GM12878 (cell line): Measurements from ENCODE around the gene IL26. TPM values are rescaled to one million over a fixed set of nuclear protein-coding genes. Genes with fewer than 3 reads are reported as not detected.

Source experiments
- ATAC-seq: fragments of 200-7000 bp; cut with Tn5 transposase; 3 replicates; pipeline ENCODE4 v1.9.1; 2020; ENCODE audit warnings: mild to moderate bottlenecking, moderate library complexity
- BruUV-seq: library from RNA; stranded (reverse); fragments of 400-500 nt; replicated peaks from 2 replicates; lab custom pipeline; 2021; lab: Mats Ljungman, UMichigan
- CTCF ChIA-PET: fragments of 300-600 bp; sonication (Branson Sonifier 250); formaldehyde crosslinking; extraction: SDS; loops from one replicate; lab custom pipeline; 2021; ENCODE audit warnings: inconsistent platforms; lab: Yijun Ruan, JAX
- POLR2A ChIA-PET: fragments of 350-600 bp; formaldehyde crosslinking; extraction: SDS; loops from one replicate; lab custom pipeline; 2021; ENCODE audit warnings: inconsistent platforms; lab: Charles Lee
- RAD21 ChIA-PET: fragments of 300-600 bp; sonication (Branson Sonifier 250); formaldehyde crosslinking; loops from one replicate; lab custom pipeline; 2023; ENCODE audit warnings: antibody characterized with exemption; ENCODE audit not compliant: unreplicated experiment; lab: Charles Lee
- SMC1A ChIA-PET: fragments of 300-600 bp; sonication (Branson Sonifier 250); formaldehyde crosslinking; loops from one replicate; lab custom pipeline; 2023; ENCODE audit not compliant: unreplicated experiment, uncharacterized antibody; lab: Charles Lee
- DNase-seq: peaks from one replicate; pipeline ENCODE4 v3.0.0-alpha.2; 2011; ENCODE audit warnings: low read depth, low spot score
- FAIRE-seq: peaks from 3 replicates; lab custom pipeline; 2011; peaks lifted over from hg19 to GRCh38; lab: Jason Lieb, UNC
- H2AFZ ChIP-seq: 2 replicates; pipeline ENCODE4 v1.6.0; 2011; ENCODE audit warnings: low read depth, low read length, control low read depth; ENCODE audit not compliant: control insufficient read depth
- H3K27ac ChIP-seq: 2 replicates; pipeline ENCODE4 v1.5.1; 2011; ENCODE audit warnings: control low read depth; ENCODE audit not compliant: control insufficient read depth, insufficient read depth
- H3K27me3 ChIP-seq, 2 experiments: replicated peaks in 1 of 2; 2 replicates each; pipeline versions ENCODE4 v1.6.0 to v1.6.1; 2011; ENCODE audit warnings: low read length in 1 of 2; ENCODE audit not compliant: control insufficient read depth in 2 of 2, insufficient read depth in 2 of 2
- H3K36me3 ChIP-seq, 2 experiments: 2 replicates each; pipeline ENCODE4 v1.5.1; 2011; ENCODE audit warnings: low read length in 1 of 2; ENCODE audit not compliant: control insufficient read depth in 2 of 2, insufficient read depth in 2 of 2
- H3K4me1 ChIP-seq: 2 replicates; pipeline ENCODE4 v1.6.1; 2011; ENCODE audit warnings: mild to moderate bottlenecking, low read length, moderate library complexity, mixed read lengths; ENCODE audit not compliant: control insufficient read depth, insufficient read depth
- H3K4me2 ChIP-seq: 2 replicates; pipeline ENCODE4 v1.6.0; 2011; ENCODE audit warnings: control low read depth; ENCODE audit not compliant: control insufficient read depth, insufficient read depth
- H3K4me3 ChIP-seq: fragments of 200-600 bp; sonication (generic); 2 replicates; pipeline ENCODE4 v1.5.1; 2016
- H3K79me2 ChIP-seq: 2 replicates; pipeline ENCODE4 v1.6.0; 2011; ENCODE audit warnings: low read length; ENCODE audit not compliant: control insufficient read depth, insufficient read depth
- H3K9ac ChIP-seq: 2 replicates; pipeline ENCODE4 v1.8.0; 2011; ENCODE audit warnings: low read length, control low read depth, mixed read lengths; ENCODE audit not compliant: control insufficient read depth, insufficient read depth
- H3K9me3 ChIP-seq: replicated peaks from 3 replicates; pipeline ENCODE4 v1.5.1; 2011; ENCODE audit warnings: mild to moderate bottlenecking, low read length; ENCODE audit not compliant: control insufficient read depth, insufficient read depth
- H4K20me1 ChIP-seq: 2 replicates; pipeline ENCODE4 v1.6.0; 2011; ENCODE audit not compliant: control insufficient read depth, insufficient read depth
- CEBPB ChIP-seq, 2 experiments: fragments of 150-350 bp in 1 of 2; IDR thresholded peaks; 2 replicates each; pipeline ENCODE4 v1.6.1; 2012 to 2014; ENCODE audit warnings: low read depth in 2 of 2, low read length in 2 of 2, borderline replicate concordance in 1 of 2, inconsistent platforms in 1 of 2
- EGR1 ChIP-seq, 2 experiments: IDR thresholded peaks; 1 replicate in 1 of 2; 2 replicates in 1 of 2; pipeline ENCODE4 v1.6.1; 2011 to 2012; ENCODE audit warnings: low read depth in 2 of 2, low read length in 2 of 2, borderline replicate concordance in 1 of 2, mild to moderate bottlenecking in 1 of 2, moderate library complexity in 1 of 2
- ETV6 ChIP-seq, 2 experiments: fragments of 450-650 bp in 1 of 2; IDR thresholded peaks in 1 of 2; conservative IDR thresholded peaks in 1 of 2; 2 replicates each; pipeline ENCODE4 v1.6.1; 2014; ENCODE audit warnings: antibody characterized with exemption in 1 of 2, borderline replicate concordance in 1 of 2, low read depth in 1 of 2, mild to moderate bottlenecking in 1 of 2, moderate library complexity in 1 of 2
- HDGF ChIP-seq: fragments of 450-650 bp; IDR thresholded peaks from 2 replicates; pipeline ENCODE4 v1.6.1; 2016; ENCODE audit warnings: antibody characterized with exemption
- MEF2B ChIP-seq: fragments of 450-650 bp; IDR thresholded peaks from 2 replicates; pipeline ENCODE4 v1.6.1; 2018; ENCODE audit warnings: mild to moderate bottlenecking, moderate library complexity; ENCODE audit not compliant: partially characterized antibody, poor library complexity, severe bottlenecking
- NFXL1 ChIP-seq: fragments of 450-650 bp; IDR thresholded peaks from 2 replicates; pipeline ENCODE4 v1.6.1; 2017; ENCODE audit warnings: antibody characterized with exemption, mild to moderate bottlenecking, borderline replicate concordance
- PAX8 ChIP-seq: fragments of 450-650 bp; IDR thresholded peaks from 2 replicates; pipeline ENCODE4 v1.6.1; 2017; ENCODE audit warnings: mild to moderate bottlenecking, moderate library complexity
- POLR2AphosphoS2 ChIP-seq: IDR thresholded peaks from 2 replicates; pipeline ENCODE4 v1.6.1; 2011; ENCODE audit warnings: low read depth, mild to moderate bottlenecking, low read length, improper control_type of control experiment, moderate library complexity
- RAD51 ChIP-seq: fragments of 450-650 bp; IDR thresholded peaks from 2 replicates; pipeline ENCODE4 v1.6.1; 2016; ENCODE audit warnings: moderate library complexity, mild to moderate bottlenecking, inconsistent platforms
- RBBP5 ChIP-seq: fragments of 200-600 bp; sonication (generic); conservative IDR thresholded peaks from 2 replicates; pipeline ENCODE4 v1.6.1; 2016
- ZNF207 ChIP-seq: fragments of 450-650 bp; IDR thresholded peaks from 2 replicates; pipeline ENCODE4 v1.6.1; 2014; ENCODE audit warnings: antibody characterized with exemption, mild to moderate bottlenecking, borderline replicate concordance
- WGBS: methylation state at CpG from one replicate; pipeline ENCODE4 v1.1.6; 2016; ENCODE audit warnings: low lambda C conversion rate; ENCODE audit not compliant: insufficient replicate concordance, insufficient coverage; ENCODE audit errors: missing lambda C conversion rate; 5-methylcytosine and 5-hydroxymethylcytosine counted together
- in situ Hi-C: fragments of 300-500 bp; cut with MboI; formaldehyde crosslinking; loops from 9 replicates; pipeline ENCODE4 v1.14.3; 2018; ENCODE audit warnings: mixed read lengths
- intact Hi-C: fragments of 100-400 bp; cut with micrococcal nuclease; formaldehyde crosslinking; loops from one replicate; pipeline ENCODE4 v1.14.2; 2022; ENCODE audit not compliant: unreplicated experiment
- polyA plus RNA-seq, 11 experiments: library from polyadenylated mRNA; depleted of rRNA in 4 of 11; unstranded in 6 of 11; stranded (reverse) in 5 of 11; fragments of >200 nt; fragmentation: Nextera tagmentation in 4 of 11; fragmentation: Illumina TruSeq in 1 of 11; extraction: Ambion mirVana in 4 of 11; extraction: Trizol in 1 of 11; gene quantifications; 1 replicate in 1 of 11; 2 replicates in 10 of 11; pipeline versions ENCODE4 v1.2.1 to v1.2.3, GENCODE V29; 2011 to 2016; ENCODE audit warnings: inconsistent platforms in 2 of 11, missing spikeins in 2 of 11, low read depth in 1 of 11
- total RNA-seq, 4 experiments: library from RNA; depleted of rRNA in 3 of 4; stranded (reverse); fragments of >200 nt in 3 of 4; fragmentation: Illumina TruSeq in 1 of 4; extraction: Trizol in 1 of 4; gene quantifications; 2 replicates each; pipeline versions ENCODE4 v1.2.1 to v1.2.3, GENCODE V29; 2013 to 2021
- TF ChIP-seq, protein P1 (sequence below): fragments of 450-650 bp; IDR thresholded peaks from 2 replicates; pipeline ENCODE4 v1.6.1; 2014; ENCODE audit warnings: mild to moderate bottlenecking
- TF ChIP-seq, protein P2 (sequence below): IDR thresholded peaks from 2 replicates; pipeline ENCODE4 v1.6.1; 2012; ENCODE audit warnings: improper control_type of control experiment, low read depth, low read length; ENCODE audit not compliant: insufficient replicate concordance
- TF ChIP-seq, protein P3 (sequence below): fragments of 450-650 bp; IDR thresholded peaks from 2 replicates; pipeline ENCODE4 v1.6.1; 2017; ENCODE audit warnings: borderline replicate concordance

Gene IL26
- total and polyA plus RNA-seq, 10 of the 15 experiments (the other 5 are each of a cell fraction or from before 2014, with no cell fraction given), result not detected

DNA sequence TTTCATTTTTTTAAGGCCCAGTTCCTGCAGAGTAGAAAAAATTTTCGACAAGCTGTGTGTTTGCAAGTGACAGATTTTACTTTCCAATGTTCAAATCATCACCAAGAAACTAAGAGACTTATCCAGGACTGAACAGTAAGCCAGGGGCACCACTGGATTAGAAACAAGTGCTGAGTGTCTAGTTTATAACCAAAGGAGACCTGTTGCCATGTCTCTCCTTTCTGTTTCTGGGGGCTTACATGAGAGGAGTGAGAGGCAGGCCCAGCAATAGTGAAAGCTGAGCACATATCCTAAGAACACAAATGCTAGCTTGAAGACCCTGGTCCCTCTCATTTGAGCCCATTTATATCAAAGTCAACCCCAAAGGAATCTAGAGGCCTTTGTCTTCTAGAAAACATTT, 69.0 kb downstream of the IL26 start (continued):
- TF ChIP-seq, protein P1, sequence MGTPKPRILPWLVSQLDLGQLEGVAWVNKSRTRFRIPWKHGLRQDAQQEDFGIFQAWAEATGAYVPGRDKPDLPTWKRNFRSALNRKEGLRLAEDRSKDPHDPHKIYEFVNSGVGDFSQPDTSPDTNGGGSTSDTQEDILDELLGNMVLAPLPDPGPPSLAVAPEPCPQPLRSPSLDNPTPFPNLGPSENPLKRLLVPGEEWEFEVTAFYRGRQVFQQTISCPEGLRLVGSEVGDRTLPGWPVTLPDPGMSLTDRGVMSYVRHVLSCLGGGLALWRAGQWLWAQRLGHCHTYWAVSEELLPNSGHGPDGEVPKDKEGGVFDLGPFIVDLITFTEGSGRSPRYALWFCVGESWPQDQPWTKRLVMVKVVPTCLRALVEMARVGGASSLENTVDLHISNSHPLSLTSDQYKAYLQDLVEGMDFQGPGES, result no peak
- TF ChIP-seq ETV6 (conservative IDR thresholded peaks at IDR 0.05 in 1 of 2, IDR thresholded peaks at IDR 0.05 in 1 of 2; ENCODE audit: borderline replicate concordance in 1 of 2, low read depth in 1 of 2), result no peak
- no peak for TF ChIP-seq POLR2AphosphoS2
- TF ChIP-seq, all 136 proteins: peak for 0

DNA sequence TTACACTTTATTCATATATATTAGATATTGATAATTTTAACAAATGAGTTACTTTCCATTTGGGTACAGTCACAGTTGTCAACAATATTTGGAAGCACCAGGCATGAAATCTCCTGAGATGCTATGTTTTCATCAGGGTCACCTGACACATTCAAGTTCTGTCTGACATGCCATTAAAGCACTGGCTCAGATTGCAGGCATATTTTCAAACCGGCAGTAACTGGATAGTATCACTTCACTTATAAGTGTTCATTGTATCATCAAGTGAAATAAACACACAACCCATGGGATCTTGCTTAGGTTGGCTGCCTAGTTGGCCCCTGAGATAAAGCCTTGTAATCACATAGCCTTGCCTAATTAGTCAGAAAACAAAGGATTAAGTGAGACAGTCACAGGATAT, 70.8 kb downstream of the IL26 start:
- intact Hi-C loops, result no loop called here
- ChIA-PET RAD21 (no interaction called here), CTCF (interaction anchor here (0.8 to 5.1 kb wide), 5 partner anchors 11 to 114 kb away, joined by 3 to 93 read pairs (median 6); no protein-coding TSS in a partner anchor), POLR2A (no interaction called here), SMC1A (interaction anchor here (0.7 to 6.7 kb wide), 3 partner anchors 11 to 114 kb away, joined by 3 to 53 read pairs (median 5); no protein-coding TSS in a partner anchor)
- Histone ChIP-seq H4K20me1 (no peaks in the 10 kb centered on the region), H3K36me3 (no peaks in the 10 kb centered on the region), H2AFZ (no peak overlapping the region), H3K9me3 (no peaks in the 10 kb centered on the region; the same call in 2 of the 3 replicates), H3K27ac (no peak overlapping the region), H3K79me2 (no peaks in the 10 kb centered on the region), H3K4me2 (no peak overlapping the region), H3K9ac (no peak overlapping the region), H3K4me1 (peaks cover 1% of the 10 kb centered on the region), H3K4me3 (no peak overlapping the region), H3K27me3 (peaks cover 0 to 3% of the 10 kb centered on the region in 2 experiments; a peak in 2 of 4 replicates)
- DNase-seq (no peak), ATAC-seq (no peak), FAIRE-seq (no peak)
- in situ Hi-C loops, result no loop called here
- BruUV-seq, result no TSS peak
- 90% methylated on average over 1 of the region's 1 CpG for WGBS
- TF ChIP-seq HDGF (no peak), RAD51 (no peak), MEF2B (no peak), ETV6 (conservative IDR thresholded peaks at IDR 0.05 in 1 of 2, IDR thresholded peaks at IDR 0.05 in 1 of 2; ENCODE audit: borderline replicate concordance in 1 of 2, low read depth in 1 of 2) (no peak), EGR1 (IDR thresholded peaks at IDR 0.05; ENCODE audit: borderline replicate concordance in 1 of 2, low read depth in 2 of 2, low read length in 2 of 2) (no peak), PAX8 (no peak), ZNF207 (no peak), RBBP5 (no peak), CEBPB (IDR thresholded peaks at IDR 0.05; ENCODE audit: borderline replicate concordance in 1 of 2, low read depth in 2 of 2, low read length in 2 of 2) (no peak), NFXL1 (no peak)
- TF ChIP-seq, protein P2, sequence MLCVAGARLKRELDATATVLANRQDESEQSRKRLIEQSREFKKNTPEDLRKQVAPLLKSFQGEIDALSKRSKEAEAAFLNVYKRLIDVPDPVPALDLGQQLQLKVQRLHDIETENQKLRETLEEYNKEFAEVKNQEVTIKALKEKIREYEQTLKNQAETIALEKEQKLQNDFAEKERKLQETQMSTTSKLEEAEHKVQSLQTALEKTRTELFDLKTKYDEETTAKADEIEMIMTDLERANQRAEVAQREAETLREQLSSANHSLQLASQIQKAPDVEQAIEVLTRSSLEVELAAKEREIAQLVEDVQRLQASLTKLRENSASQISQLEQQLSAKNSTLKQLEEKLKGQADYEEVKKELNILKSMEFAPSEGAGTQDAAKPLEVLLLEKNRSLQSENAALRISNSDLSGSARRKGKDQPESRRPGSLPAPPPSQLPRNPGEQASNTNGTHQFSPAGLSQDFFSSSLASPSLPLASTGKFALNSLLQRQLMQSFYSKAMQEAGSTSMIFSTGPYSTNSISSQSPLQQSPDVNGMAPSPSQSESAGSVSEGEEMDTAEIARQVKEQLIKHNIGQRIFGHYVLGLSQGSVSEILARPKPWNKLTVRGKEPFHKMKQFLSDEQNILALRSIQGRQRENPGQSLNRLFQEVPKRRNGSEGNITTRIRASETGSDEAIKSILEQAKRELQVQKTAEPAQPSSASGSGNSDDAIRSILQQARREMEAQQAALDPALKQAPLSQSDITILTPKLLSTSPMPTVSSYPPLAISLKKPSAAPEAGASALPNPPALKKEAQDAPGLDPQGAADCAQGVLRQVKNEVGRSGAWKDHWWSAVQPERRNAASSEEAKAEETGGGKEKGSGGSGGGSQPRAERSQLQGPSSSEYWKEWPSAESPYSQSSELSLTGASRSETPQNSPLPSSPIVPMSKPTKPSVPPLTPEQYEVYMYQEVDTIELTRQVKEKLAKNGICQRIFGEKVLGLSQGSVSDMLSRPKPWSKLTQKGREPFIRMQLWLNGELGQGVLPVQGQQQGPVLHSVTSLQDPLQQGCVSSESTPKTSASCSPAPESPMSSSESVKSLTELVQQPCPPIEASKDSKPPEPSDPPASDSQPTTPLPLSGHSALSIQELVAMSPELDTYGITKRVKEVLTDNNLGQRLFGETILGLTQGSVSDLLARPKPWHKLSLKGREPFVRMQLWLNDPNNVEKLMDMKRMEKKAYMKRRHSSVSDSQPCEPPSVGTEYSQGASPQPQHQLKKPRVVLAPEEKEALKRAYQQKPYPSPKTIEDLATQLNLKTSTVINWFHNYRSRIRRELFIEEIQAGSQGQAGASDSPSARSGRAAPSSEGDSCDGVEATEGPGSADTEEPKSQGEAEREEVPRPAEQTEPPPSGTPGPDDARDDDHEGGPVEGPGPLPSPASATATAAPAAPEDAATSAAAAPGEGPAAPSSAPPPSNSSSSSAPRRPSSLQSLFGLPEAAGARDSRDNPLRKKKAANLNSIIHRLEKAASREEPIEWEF, result no peak
- TF ChIP-seq, protein P3, sequence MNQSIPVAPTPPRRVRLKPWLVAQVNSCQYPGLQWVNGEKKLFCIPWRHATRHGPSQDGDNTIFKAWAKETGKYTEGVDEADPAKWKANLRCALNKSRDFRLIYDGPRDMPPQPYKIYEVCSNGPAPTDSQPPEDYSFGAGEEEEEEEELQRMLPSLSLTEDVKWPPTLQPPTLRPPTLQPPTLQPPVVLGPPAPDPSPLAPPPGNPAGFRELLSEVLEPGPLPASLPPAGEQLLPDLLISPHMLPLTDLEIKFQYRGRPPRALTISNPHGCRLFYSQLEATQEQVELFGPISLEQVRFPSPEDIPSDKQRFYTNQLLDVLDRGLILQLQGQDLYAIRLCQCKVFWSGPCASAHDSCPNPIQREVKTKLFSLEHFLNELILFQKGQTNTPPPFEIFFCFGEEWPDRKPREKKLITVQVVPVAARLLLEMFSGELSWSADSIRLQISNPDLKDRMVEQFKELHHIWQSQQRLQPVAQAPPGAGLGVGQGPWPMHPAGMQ, result no peak
